Neural progenitor cell (in vitro differentiated cells): ENCODE data around the gene HES5.

Source experiments
- EZH2 ChIP-seq: fragments of 200-600 bp; sonication (generic); IDR thresholded peaks from 2 replicates; pipeline ENCODE4 v1.6.1; 2017; ENCODE audit warnings: antibody characterized with exemption, mild to moderate bottlenecking, moderate library complexity
- TF ChIP-seq, protein P1 (sequence below): fragments of 200-600 bp; sonication (generic); IDR thresholded peaks from 2 replicates; pipeline ENCODE4 v1.5.1; 2017; ENCODE audit warnings: antibody characterized with exemption, mild to moderate bottlenecking

DNA sequence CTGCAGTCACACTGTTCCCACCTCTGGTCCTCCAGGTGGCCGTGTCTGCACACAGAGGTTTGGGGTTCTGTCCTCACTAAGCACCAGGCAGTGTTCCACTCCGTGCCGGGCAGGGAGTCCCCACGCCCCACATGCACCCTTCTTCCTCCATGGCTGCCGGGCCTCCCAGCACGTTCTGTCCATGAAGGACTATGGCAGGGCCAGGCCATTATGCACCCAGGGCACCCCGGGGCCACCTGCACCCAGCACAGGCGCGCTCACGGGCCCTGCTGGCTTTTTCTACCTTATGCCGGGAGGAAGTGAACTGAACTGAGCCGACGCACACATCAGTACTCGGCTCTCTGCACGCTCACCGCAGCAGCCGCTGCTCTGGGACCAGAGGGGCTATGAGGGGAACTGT is 13.9 kb downstream of the HES5 start:
- TF ChIP-seq, protein P1, sequence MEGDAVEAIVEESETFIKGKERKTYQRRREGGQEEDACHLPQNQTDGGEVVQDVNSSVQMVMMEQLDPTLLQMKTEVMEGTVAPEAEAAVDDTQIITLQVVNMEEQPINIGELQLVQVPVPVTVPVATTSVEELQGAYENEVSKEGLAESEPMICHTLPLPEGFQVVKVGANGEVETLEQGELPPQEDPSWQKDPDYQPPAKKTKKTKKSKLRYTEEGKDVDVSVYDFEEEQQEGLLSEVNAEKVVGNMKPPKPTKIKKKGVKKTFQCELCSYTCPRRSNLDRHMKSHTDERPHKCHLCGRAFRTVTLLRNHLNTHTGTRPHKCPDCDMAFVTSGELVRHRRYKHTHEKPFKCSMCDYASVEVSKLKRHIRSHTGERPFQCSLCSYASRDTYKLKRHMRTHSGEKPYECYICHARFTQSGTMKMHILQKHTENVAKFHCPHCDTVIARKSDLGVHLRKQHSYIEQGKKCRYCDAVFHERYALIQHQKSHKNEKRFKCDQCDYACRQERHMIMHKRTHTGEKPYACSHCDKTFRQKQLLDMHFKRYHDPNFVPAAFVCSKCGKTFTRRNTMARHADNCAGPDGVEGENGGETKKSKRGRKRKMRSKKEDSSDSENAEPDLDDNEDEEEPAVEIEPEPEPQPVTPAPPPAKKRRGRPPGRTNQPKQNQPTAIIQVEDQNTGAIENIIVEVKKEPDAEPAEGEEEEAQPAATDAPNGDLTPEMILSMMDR, result no peak
- no peak for TF ChIP-seq EZH2
